Gastrocnemius medialis (tissue), 4 donors: ENCODE measurements around the gene TMPRSS5. TPM values are rescaled to one million over a fixed set of nuclear protein-coding genes. Genes with fewer than 3 reads are reported as not detected.

Experiments
- ATAC-seq, 2 donors: fragments of 150-250 bp; one replicate each; pipeline ENCODE4 v1.9.1; 2016
- DNase-seq, 2 donors: peaks; one replicate each; pipeline ENCODE4 v3.0.0-alpha.2; 2019
- H3K27ac ChIP-seq, 4 donors: fragments of 200-600 bp; sonication (generic); 1 replicate in 1 of 4; 2 replicates in 3 of 4; pipeline ENCODE4 v1.5.1; 2016 to 2018; ENCODE audit warnings: mild to moderate bottlenecking in 2 of 4, moderate library complexity in 1 of 4
- H3K27me3 ChIP-seq, 3 donors: fragments of 200-600 bp; sonication (generic) in 2 of 3; 1 replicate in 1 of 3; 2 replicates in 2 of 3; pipeline versions ENCODE4 v1.5.1 to v1.6.0; 2016 to 2019; ENCODE audit warnings: mild to moderate bottlenecking in 1 of 3, moderate library complexity in 1 of 3
- H3K36me3 ChIP-seq, 2 donors: fragments of 200-600 bp; sonication (generic) in 1 of 2; one replicate each; pipeline ENCODE4 v1.5.1; 2017 to 2018
- H3K4me1 ChIP-seq, 2 donors: fragments of 200-600 bp; sonication (generic) in 1 of 2; one replicate each; pipeline ENCODE4 v1.5.1; 2016 to 2017; ENCODE audit warnings: mild to moderate bottlenecking in 2 of 2
- H3K4me3 ChIP-seq, 4 donors: fragments of 200-600 bp; sonication (generic) in 3 of 4; 1 replicate in 1 of 4; 2 replicates in 3 of 4; pipeline ENCODE4 v1.5.1; 2016 to 2019; ENCODE audit warnings: mild to moderate bottlenecking in 2 of 4
- H3K9me3 ChIP-seq, 3 donors: fragments of 200-600 bp; sonication (generic) in 2 of 3; 1 replicate in 1 of 3; 2 replicates in 2 of 3; pipeline ENCODE4 v1.5.1; 2016 to 2019
- POLR2A ChIP-seq, 2 donors: fragments of 450-650 bp; IDR thresholded peaks; one replicate each; pipeline ENCODE4 v1.6.1; 2017; ENCODE audit warnings: antibody characterized with exemption in 2 of 2, mild to moderate bottlenecking in 2 of 2, moderate library complexity in 2 of 2
- in situ Hi-C, 4 donors: fragments of 200-750 bp; cut with MboI; loops; one replicate each; pipeline versions ENCODE4 v1.15.0 to v1.8.0; 2017; ENCODE audit warnings: low sequenced_read_pairs in 4 of 4
- intact Hi-C: fragments of 100-400 bp; cut with DNase I; formaldehyde crosslinking; loops from one replicate; pipeline ENCODE4 v1.15.1; 2023; ENCODE audit warnings: low total_unique reads
- total RNA-seq, 4 donors: library from RNA; depleted of rRNA; stranded (reverse); fragments of >200 nt; gene quantifications; one replicate each; pipeline versions ENCODE4 v1.1.0 to v1.2.3, GENCODE V29; 2016
- TF ChIP-seq, protein P1 (sequence below), 5 experiments: fragments of 450-650 bp in 3 of 5; fragments of 200-600 bp in 2 of 5; sonication (generic) in 2 of 5; IDR thresholded peaks in 4 of 5; conservative IDR thresholded peaks in 1 of 5; 1 replicate in 4 of 5; 2 replicates in 1 of 5; pipeline ENCODE4 v1.5.1; 2016 to 2019; ENCODE audit warnings: antibody characterized with exemption in 5 of 5, mild to moderate bottlenecking in 3 of 5, moderate library complexity in 3 of 5

The TMPRSS5 gene
- total RNA-seq, 4 donors from 2014 or later: 0.24 to 0.61 (median 0.36) TPM; not detected in 1

- Histone ChIP-seq H3K36me3 (no peaks in the 10 kb centered on the region), H3K9me3 (no peaks in the 10 kb centered on the region), H3K4me1 (no peaks in the 10 kb centered on the region), H3K27ac (no peak overlapping the region), H3K4me3 (no peak overlapping the region), H3K27me3 (no peaks in the 10 kb centered on the region)
- in situ Hi-C loops: no loop called here
- intact Hi-C loops: no loop called here
- DNase-seq (no peak), ATAC-seq (no peak)
- TF ChIP-seq, protein P1, sequence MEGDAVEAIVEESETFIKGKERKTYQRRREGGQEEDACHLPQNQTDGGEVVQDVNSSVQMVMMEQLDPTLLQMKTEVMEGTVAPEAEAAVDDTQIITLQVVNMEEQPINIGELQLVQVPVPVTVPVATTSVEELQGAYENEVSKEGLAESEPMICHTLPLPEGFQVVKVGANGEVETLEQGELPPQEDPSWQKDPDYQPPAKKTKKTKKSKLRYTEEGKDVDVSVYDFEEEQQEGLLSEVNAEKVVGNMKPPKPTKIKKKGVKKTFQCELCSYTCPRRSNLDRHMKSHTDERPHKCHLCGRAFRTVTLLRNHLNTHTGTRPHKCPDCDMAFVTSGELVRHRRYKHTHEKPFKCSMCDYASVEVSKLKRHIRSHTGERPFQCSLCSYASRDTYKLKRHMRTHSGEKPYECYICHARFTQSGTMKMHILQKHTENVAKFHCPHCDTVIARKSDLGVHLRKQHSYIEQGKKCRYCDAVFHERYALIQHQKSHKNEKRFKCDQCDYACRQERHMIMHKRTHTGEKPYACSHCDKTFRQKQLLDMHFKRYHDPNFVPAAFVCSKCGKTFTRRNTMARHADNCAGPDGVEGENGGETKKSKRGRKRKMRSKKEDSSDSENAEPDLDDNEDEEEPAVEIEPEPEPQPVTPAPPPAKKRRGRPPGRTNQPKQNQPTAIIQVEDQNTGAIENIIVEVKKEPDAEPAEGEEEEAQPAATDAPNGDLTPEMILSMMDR (IDR thresholded peaks at IDR 0.05 in 4 of 5, conservative IDR thresholded peaks at IDR 0.05 in 1 of 5): no peak
- no peak for TF ChIP-seq POLR2A (IDR thresholded peaks at IDR 0.05)
Measured at GRCh38 chr11:113642090-113642489, 64.0 kb downstream of the TMPRSS5 start.

DNA sequence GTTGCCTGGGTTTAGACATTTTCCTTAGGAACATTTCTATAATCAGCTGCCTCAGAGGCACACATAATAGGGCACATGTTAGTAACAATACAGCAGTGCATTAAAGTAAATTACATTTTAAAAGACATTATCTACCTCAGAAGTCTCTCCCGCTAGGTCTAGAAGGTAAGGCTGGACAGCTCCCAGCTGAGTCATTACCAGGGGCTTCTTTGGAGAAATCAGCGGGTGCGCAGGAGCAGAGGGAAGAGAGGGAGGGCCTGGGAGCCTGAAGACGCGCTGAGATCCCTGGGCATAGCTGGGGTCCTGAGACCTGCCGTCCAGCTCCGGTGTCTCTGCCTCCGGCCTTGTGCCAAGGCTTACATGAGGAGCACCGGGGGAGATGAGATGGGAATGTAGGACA lies 67.7 kb downstream of the TMPRSS5 start:
- in situ Hi-C loops (no loop called here), intact Hi-C loops (no loop called here)
- DNase-seq: no peak
- Histone ChIP-seq H3K4me3 (no peak overlapping the region), H3K27me3 (no peaks in the 10 kb centered on the region), H3K36me3 (no peaks in the 10 kb centered on the region), H3K27ac (no peak overlapping the region), H3K4me1 (no peaks in the 10 kb centered on the region), H3K9me3 (no peaks in the 10 kb centered on the region)
- no peak for ATAC-seq
- no peak for TF ChIP-seq POLR2A (IDR thresholded peaks at IDR 0.05)
- TF ChIP-seq, protein P1 (IDR thresholded peaks at IDR 0.05 in 4 of 5, conservative IDR thresholded peaks at IDR 0.05 in 1 of 5): no peak

DNA sequence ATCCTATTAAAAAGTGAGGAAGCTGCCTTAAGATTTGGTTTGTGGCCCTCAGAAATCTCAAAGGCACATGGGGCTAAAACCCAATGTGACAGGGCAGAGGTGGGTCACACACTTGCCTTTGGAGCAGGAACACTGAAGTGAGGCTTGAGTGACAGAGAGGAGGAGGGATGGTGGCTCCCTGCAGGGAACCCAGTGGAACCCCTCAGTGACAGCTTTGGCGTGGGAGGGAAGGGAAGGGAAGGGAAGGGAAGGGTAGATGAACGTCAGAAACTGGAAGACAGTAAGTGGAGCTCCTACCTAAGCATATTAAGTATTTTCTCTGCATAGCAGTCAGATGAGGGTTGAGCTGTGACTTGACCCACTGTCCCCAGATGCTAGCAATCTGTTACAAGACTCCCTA lies 68.5 kb downstream of the TMPRSS5 start:
- intact Hi-C loops (no loop called here), in situ Hi-C loops (no loop called here)
- no peak overlapping the region for H3K4me3 ChIP-seq
- no peak for ATAC-seq
- no peaks in the 10 kb centered on the region for H3K27me3 ChIP-seq
- no peaks in the 10 kb centered on the region for H3K9me3 ChIP-seq
- TF ChIP-seq, protein P1 (IDR thresholded peaks at IDR 0.05 in 4 of 5, conservative IDR thresholded peaks at IDR 0.05 in 1 of 5): no peak
- no peak for TF ChIP-seq POLR2A (IDR thresholded peaks at IDR 0.05)
- H3K4me1 ChIP-seq: no peaks in the 10 kb centered on the region
- DNase-seq: no peak
- no peaks in the 10 kb centered on the region for H3K36me3 ChIP-seq
- H3K27ac ChIP-seq: no peak overlapping the region

Other genes starting within 250 kb of the TMPRSS5 start
- 10 to 100 TPM in 1 of 4 donors, under 1 TPM in 1, not detected in 2; 0.41 to 31.3 TPM for gene DRD2, start 230.9 kb downstream of the TMPRSS5 start, total RNA-seq
- gene ZW10, start 67.4 kb upstream of the TMPRSS5 start, total RNA-seq: 10 to 100 TPM; 17.3 to 24.3 (median 20.2) TPM
- not detected for gene CLDN25, start 73.5 kb upstream of the TMPRSS5 start, total RNA-seq
- 100 to 1,000 TPM in 1 of 4 donors, 10 to 100 TPM in 3; 56.7 to 141 (median 80.4) TPM for gene USP28, start 169.3 kb upstream of the TMPRSS5 start, total RNA-seq
- not detected for gene HTR3B, start 198.5 kb upstream of the TMPRSS5 start, total RNA-seq